Activated CD8-positive, alpha-beta T cell treated with anti-CD3 and anti-CD28 coated beads for 36 hours (primary cell): Measurements from ENCODE around the gene ST8SIA2. TPM values are rescaled to one million over a fixed set of nuclear protein-coding genes. Genes with fewer than 3 reads are reported as not detected.

Source experiments
- ATAC-seq: fragments of 200-7000 bp; cut with Tn5 transposase; one replicate; pipeline ENCODE4 v1.10.0; 2021; ENCODE audit warnings: mild to moderate bottlenecking, moderate library complexity
- CTCF ChIA-PET: fragments of 350-600 bp; sonication (Branson Sonifier 250); formaldehyde crosslinking; loops from one replicate; lab custom pipeline; 2021; ENCODE audit warnings: antibody characterized with exemption; lab: Charles Lee
- POLR2A ChIA-PET: fragments of 350-600 bp; sonication (Branson Sonifier 250); formaldehyde crosslinking; loops from one replicate; lab custom pipeline; 2021; ENCODE audit warnings: antibody characterized with exemption; lab: Charles Lee
- DNase-seq: peaks from one replicate; pipeline ENCODE4 v3.0.0-alpha.2; 2020
- H3K27ac Mint-ChIP-seq: one replicate; pipeline ENCODE4 v1.8.0; 2021; ENCODE audit warnings: mild to moderate bottlenecking, mixed read lengths
- H3K27me3 Mint-ChIP-seq: one replicate; pipeline ENCODE4 v1.8.0; 2021; ENCODE audit warnings: mixed read lengths
- H3K36me3 Mint-ChIP-seq: one replicate; pipeline ENCODE4 v1.8.0; 2021; ENCODE audit warnings: low read depth, mixed read lengths
- H3K4me1 Mint-ChIP-seq: one replicate; pipeline ENCODE4 v1.8.0; 2021; ENCODE audit warnings: low read depth, mixed read lengths
- H3K4me3 Mint-ChIP-seq: one replicate; pipeline ENCODE4 v1.8.0; 2021; ENCODE audit warnings: mild to moderate bottlenecking, moderate library complexity, mixed read lengths
- H3K9me3 Mint-ChIP-seq: one replicate; pipeline ENCODE4 v1.8.0; 2021; ENCODE audit warnings: mixed read lengths
- CTCF ChIP-seq: fragments of 200-600 bp; IDR thresholded peaks from one replicate; pipeline ENCODE4 v1.8.0; 2022; ENCODE audit warnings: antibody characterized with exemption, mild to moderate bottlenecking
- intact Hi-C: fragments of 100-400 bp; cut with micrococcal nuclease; formaldehyde crosslinking; loops from one replicate; pipeline ENCODE4 v1.10.0; 2022
- total RNA-seq, 2 experiments: library from RNA; stranded (reverse); gene quantifications; one replicate each; pipeline ENCODE4 v1.2.3, GENCODE V29; 2021

The ST8SIA2 gene, protein sequence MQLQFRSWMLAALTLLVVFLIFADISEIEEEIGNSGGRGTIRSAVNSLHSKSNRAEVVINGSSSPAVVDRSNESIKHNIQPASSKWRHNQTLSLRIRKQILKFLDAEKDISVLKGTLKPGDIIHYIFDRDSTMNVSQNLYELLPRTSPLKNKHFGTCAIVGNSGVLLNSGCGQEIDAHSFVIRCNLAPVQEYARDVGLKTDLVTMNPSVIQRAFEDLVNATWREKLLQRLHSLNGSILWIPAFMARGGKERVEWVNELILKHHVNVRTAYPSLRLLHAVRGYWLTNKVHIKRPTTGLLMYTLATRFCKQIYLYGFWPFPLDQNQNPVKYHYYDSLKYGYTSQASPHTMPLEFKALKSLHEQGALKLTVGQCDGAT
- not detected for total RNA-seq

GRCh38 chr15:92393071-92393979 is at the start of gene ST8SIA2:
ST8SIA2 (plus strand) TSS chr15:92393881; CDS start chr15:92394065, 184 bp downstream.
- intact Hi-C loops: no loop called here
- H3K4me1 Mint-ChIP-seq: peaks cover 4% of the 10 kb centered on the region
- ChIA-PET CTCF (no interaction called here), POLR2A (no interaction called here)
- H3K4me3 Mint-ChIP-seq: no peak within 1 kb of the TSS
- no peaks in the 10 kb centered on the region for H3K9me3 Mint-ChIP-seq
- ATAC-seq (peak; percentile 39), DNase-seq (peak; percentile 13)
- H3K36me3 Mint-ChIP-seq: no peaks in the 10 kb centered on the region
- no peak for TF ChIP-seq CTCF
- H3K27me3 Mint-ChIP-seq: peaks cover 56% of the 10 kb centered on the region
- no peak within 1 kb of the TSS for H3K27ac Mint-ChIP-seq

GRCh38 chr15:92343924-92344643 is 49.6 kb upstream of the ST8SIA2 start:
- ChIA-PET CTCF (no interaction called here), POLR2A (no interaction called here)
- Mint-ChIP-seq H3K4me3 (no peak overlapping the region), H3K9me3 (peaks cover under 1% of the 10 kb centered on the region), H3K27ac (no peak overlapping the region), H3K4me1 (no peaks in the 10 kb centered on the region), H3K36me3 (no peaks in the 10 kb centered on the region), H3K27me3 (peaks cover 4% of the 10 kb centered on the region)
- no peak for TF ChIP-seq CTCF
- intact Hi-C loops: no loop called here
- DNase-seq (no peak), ATAC-seq (no peak)

DNA sequence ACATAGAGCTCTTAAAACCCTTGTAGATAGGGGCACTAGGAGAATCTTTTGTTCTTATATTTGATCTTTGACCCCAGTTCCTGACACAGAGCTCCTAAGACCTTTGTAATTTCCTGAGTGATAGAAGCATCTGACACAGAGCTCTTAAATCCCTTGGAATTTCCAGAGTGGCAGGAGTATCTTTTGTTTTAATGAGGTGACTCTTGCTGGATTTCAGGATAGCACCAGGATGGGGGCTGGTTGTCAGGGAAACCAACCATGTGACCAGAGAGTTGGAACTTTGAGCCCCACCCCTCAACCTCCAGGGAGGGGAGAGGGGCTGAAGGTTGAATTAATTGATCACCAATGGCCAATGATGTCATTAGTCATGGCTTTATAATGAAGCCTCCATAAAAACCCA is 47.6 kb upstream of the ST8SIA2 start:
- POLR2A ChIA-PET: no interaction called here
- DNase-seq (no peak), ATAC-seq (no peak)
- Mint-ChIP-seq H3K27ac (no peak overlapping the region), H3K4me1 (no peaks in the 10 kb centered on the region), H3K4me3 (no peak overlapping the region), H3K9me3 (peaks cover 4% of the 10 kb centered on the region), H3K27me3 (peaks cover 4% of the 10 kb centered on the region), H3K36me3 (no peaks in the 10 kb centered on the region)
- intact Hi-C loops: no loop called here
- no peak for TF ChIP-seq CTCF
- CTCF ChIA-PET: interaction anchor here (1.3 kb wide), 1 partner anchor 19 kb away, joined by 3 read pairs; no protein-coding TSS in a partner anchor

GRCh38 chr15:92355307-92355706 is 38.4 kb upstream of the ST8SIA2 start:
- DNase-seq (no peak), ATAC-seq (no peak)
- Mint-ChIP-seq H3K27ac (no peak overlapping the region), H3K9me3 (no peaks in the 10 kb centered on the region), H3K4me1 (no peaks in the 10 kb centered on the region), H3K36me3 (no peaks in the 10 kb centered on the region), H3K4me3 (no peak overlapping the region), H3K27me3 (peaks cover 18% of the 10 kb centered on the region)
- intact Hi-C loops: no loop called here
- ChIA-PET POLR2A (no interaction called here), CTCF (no interaction called here)
- no peak for TF ChIP-seq CTCF
